Spleen (tissue), 11 donors: ENCODE data around the gene INSR. TPM values are rescaled to one million over a fixed set of nuclear protein-coding genes. Genes with fewer than 3 reads are reported as not detected.

Experiments used
- DNase-seq: peaks from one replicate; pipeline ENCODE4 v3.0.0-alpha.2; 2020
- H3K27ac ChIP-seq, 8 donors: fragments of 200-600 bp; sonication (generic) in 7 of 8; 1 replicate in 4 of 8; 2 replicates in 4 of 8; pipeline versions ENCODE4 v1.5.0 to v1.8.0; 2016 to 2021; ENCODE audit warnings: inconsistent platforms in 4 of 8, mild to moderate bottlenecking in 4 of 8, moderate library complexity in 1 of 8
- H3K27me3 ChIP-seq, 7 donors: fragments of 200-600 bp; sonication (generic) in 6 of 7; replicated peaks in 1 of 7; 1 replicate in 4 of 7; 2 replicates in 3 of 7; pipeline versions ENCODE4 v1.5.0 to v1.8.0; 2016 to 2021; ENCODE audit warnings: inconsistent platforms in 3 of 7, mild to moderate bottlenecking in 1 of 7
- H3K36me3 ChIP-seq, 6 donors: fragments of 200-600 bp; sonication (generic) in 5 of 6; 1 replicate in 4 of 6; 2 replicates in 2 of 6; pipeline versions ENCODE4 v1.5.0 to v1.8.0; 2016 to 2021; ENCODE audit warnings: inconsistent platforms in 2 of 6
- H3K4me1 ChIP-seq, 6 donors: fragments of 200-600 bp; sonication (generic) in 5 of 6; 1 replicate in 3 of 6; 2 replicates in 3 of 6; pipeline versions ENCODE4 v1.5.0 to v1.8.0; 2016 to 2021; ENCODE audit warnings: inconsistent platforms in 3 of 6
- H3K4me3 ChIP-seq, 8 donors: fragments of 200-600 bp; sonication (generic) in 7 of 8; 1 replicate in 4 of 8; 2 replicates in 4 of 8; pipeline versions ENCODE4 v1.5.0 to v1.8.0; 2016 to 2021; ENCODE audit warnings: inconsistent platforms in 4 of 8, mild to moderate bottlenecking in 4 of 8, moderate library complexity in 2 of 8
- H3K9me3 ChIP-seq, 8 donors: fragments of 200-600 bp; sonication (generic) in 7 of 8; 1 replicate in 4 of 8; 2 replicates in 4 of 8; pipeline versions ENCODE4 v1.5.0 to v1.8.0; 2016 to 2021; ENCODE audit warnings: inconsistent platforms in 4 of 8
- CTCF ChIP-seq, 11 experiments: fragments of 200-600 bp in 7 of 11; fragments of 450-650 bp in 4 of 11; sonication (generic) in 4 of 11; IDR thresholded peaks in 8 of 11; conservative IDR thresholded peaks in 3 of 11; 1 replicate in 7 of 11; 2 replicates in 4 of 11; pipeline versions ENCODE4 v1.4.0 to v1.8.0; 2016 to 2021; ENCODE audit warnings: antibody characterized with exemption in 11 of 11, inconsistent platforms in 4 of 11, mild to moderate bottlenecking in 1 of 11
- POLR2A ChIP-seq, 3 donors: fragments of 450-650 bp; IDR thresholded peaks; one replicate each; pipeline ENCODE4 v1.5.1; 2017; ENCODE audit warnings: antibody characterized with exemption in 3 of 3, mild to moderate bottlenecking in 1 of 3
- POLR2AphosphoS5 ChIP-seq, 3 donors: sonication (generic); formaldehyde crosslinking; IDR thresholded peaks; one replicate each; pipeline ENCODE4 v1.5.1; 2017; ENCODE audit warnings: antibody characterized with exemption in 3 of 3
- WGBS, 5 donors: extraction: QIAGEN DNeasy Blood & Tissue Kit in 3 of 5; methylation state at CpG; one replicate each; pipeline versions ENCODE4 v1.1.5 to v1.1.7; 2013 to 2018; 5-methylcytosine and 5-hydroxymethylcytosine counted together
- intact Hi-C: fragments of 100-400 bp; cut with DNase I; formaldehyde crosslinking; loops from one replicate; pipeline ENCODE4 v1.15.0; 2023; ENCODE audit warnings: low total_unique reads
- polyA plus RNA-seq, 3 donors: library from polyadenylated mRNA; stranded (reverse); fragments of 200-250 nt; gene quantifications; one replicate each; pipeline ENCODE4 v1.2.1, GENCODE V29; 2013
- total RNA-seq, 7 donors: library from RNA; depleted of rRNA in 3 of 7; stranded (reverse); fragments of >200 nt in 3 of 7; fragmentation: NEBNext Ultra II Directional in 4 of 7; extraction: Animal tissue kit (Norgen Biotek cat#: 25700) in 4 of 7; gene quantifications; one replicate each; pipeline versions ENCODE4 v1.1.0 to v1.2.1, GENCODE V29; 2016 to 2021
- donor health status: healthy with polysubstance abuse.
- donor health status: DM: no; HTN: no; CAD: no; lungs with moderate emphysema.
- donor health status: DM: no; HTN: no; CAD: no.
- donor health status: Bipolar disorder and iron deficiency.
- donor health status: healthy.
- donor health status: DM: no; HTN: no; CAD: no.
- donor health status: DM: yes; HTN: yes; CAD: no.

INSR gene
- total and polyA plus RNA-seq, 10 donors, result 7.6 to 467 (median 228) TPM

- peaks cover 0 to 6% (median 2%) of the 10 kb centered on the region in 6 donors for H3K36me3 ChIP-seq
- intact Hi-C loops, result no loop called here
- no peaks in the 10 kb centered on the region for H3K9me3 ChIP-seq
- H3K4me3 ChIP-seq, result no peak overlapping the region
- H3K27me3 ChIP-seq, result no peaks in the 10 kb centered on the region
- peaks cover 29 to 98% (median 68%) of the 10 kb centered on the region in 6 donors for H3K4me1 ChIP-seq
- 55 to 68% (median 65%) methylated on average over 12 of the region's 12 CpGs for whole genome bisulfite sequencing, 5 donors
- H3K27ac ChIP-seq, result peak overlapping the region in 5 of 8 donors; percentile 26 to 92 (median 38)
- TF ChIP-seq POLR2AphosphoS5 (IDR thresholded peaks at IDR 0.05) (peak in 2 of 3 donors; percentile 20 to 82), CTCF (IDR thresholded peaks at IDR 0.05 in 8 of 11, conservative IDR thresholded peaks at IDR 0.05 in 3 of 11) (no peak)
- DNase-seq, result no peak
Measured at GRCh38 chr19:7188698-7189629, 105.2 kb downstream of the INSR start.

- Histone ChIP-seq H3K27me3 (no peaks in the 10 kb centered on the region), H3K4me1 (peaks cover 30 to 100% (median 72%) of the 10 kb centered on the region in 6 donors), H3K36me3 (peaks cover 0 to 10% (median 2%) of the 10 kb centered on the region in 6 donors), H3K9me3 (no peaks in the 10 kb centered on the region), H3K27ac (peak overlapping the region in 3 of 8 donors; percentile 12 to 92 (median 30)), H3K4me3 (no peak overlapping the region)
- TF ChIP-seq POLR2A (IDR thresholded peaks at IDR 0.05) (no peak), CTCF (IDR thresholded peaks at IDR 0.05 in 8 of 11, conservative IDR thresholded peaks at IDR 0.05 in 3 of 11) (no peak), POLR2AphosphoS5 (IDR thresholded peaks at IDR 0.05) (no peak)
- DNase-seq, result no peak
- intact Hi-C loops, result no loop called here
- 89 to 93% (median 92%) methylated on average over 10 of the region's 10 CpGs for WGBS, 5 donors
Measured at GRCh38 chr19:7187605-7188339, 106.4 kb downstream of the INSR start.

GRCh38 chr19:7182489-7182888, 111.7 kb downstream of the INSR start:
- TF ChIP-seq CTCF (IDR thresholded peaks at IDR 0.05 in 8 of 11, conservative IDR thresholded peaks at IDR 0.05 in 3 of 11), result no peak
- no peak for TF ChIP-seq POLR2A (IDR thresholded peaks at IDR 0.05)
- no peak for TF ChIP-seq POLR2AphosphoS5 (IDR thresholded peaks at IDR 0.05)
- intact Hi-C loops, result no loop called here
- Histone ChIP-seq H3K9me3 (no peaks in the 10 kb centered on the region), H3K36me3 (peaks cover 0 to 40% (median 2%) of the 10 kb centered on the region in 6 donors), H3K4me1 (peaks cover 44 to 98% (median 79%) of the 10 kb centered on the region in 6 donors), H3K27ac (peak overlapping the region; percentile 67 to 92 (median 83)), H3K4me3 (peak overlapping the region in 2 of 8 donors; percentile 4 to 36), H3K27me3 (no peaks in the 10 kb centered on the region)
- no peak for DNase-seq
- 73 to 83% (median 82%) methylated on average over 5 of the region's 5 CpGs for WGBS, 5 donors
